Heart left ventricle (tissue), 13 donors: Measurements from ENCODE around the gene WRAP53.

Experiments
- CTCF ChIP-seq, 12 donors: fragments of 200-600 bp; sonication (generic) in 4 of 12; IDR thresholded peaks; one replicate each; pipeline versions ENCODE4 v1.5.0 to v1.8.0; 2018 to 2022; ENCODE audit warnings: antibody characterized with exemption in 12 of 12, mild to moderate bottlenecking in 5 of 12
- POLR2A ChIP-seq, 2 donors: fragments of 450-650 bp; IDR thresholded peaks; one replicate each; pipeline ENCODE4 v1.6.1; 2017; ENCODE audit warnings: antibody characterized with exemption in 2 of 2, mild to moderate bottlenecking in 2 of 2, moderate library complexity in 2 of 2
- donor health status: ischemic (EF 13 %, LVEDD 7.1; RV severe dilation, severe dysfunction).
- donor health status: DM: no; HTN: yes; CAD: no.
- donor health status: DM: no; HTN: no; CAD: no.
- donor health status: ischemic (EF 25% LVEDD 6.9; RV normal size, moderate dysfunction).
- donor health status: ischemic (EF 25% LVEDD 5.7; RV mildly dilated, moderate dysfunction).
- donor health status: ischemic (EF 35%, LVEDD 5.7; RV mildly dilated, moderate dysfunction).
- donor health status: nonischemic (EF 11% LVEDD 7.7; RV severe dilation, severe dysfunction).
- donor health status: DM: yes; HTN: yes; CAD: no.
- donor health status: PGD.
- donor health status: ischemic (EF 29% LVEDD 5.4; RV normal size, mild dysfunction).
- donor health status: nonischemic (EF 23%, LVEDD 6.1; RV moderate dilation, normal function).

- no peak for TF ChIP-seq CTCF (IDR thresholded peaks at IDR 0.05)
- TF ChIP-seq POLR2A (IDR thresholded peaks at IDR 0.05): no peak
Measured at GRCh38 chr17:7651097-7651664, 37.1 kb upstream of the WRAP53 start.
